Thyroid gland (tissue), 4 donors: Measurements from ENCODE around the gene CIAO2B. TPM values are rescaled to one million over a fixed set of nuclear protein-coding genes. Genes with fewer than 3 reads are reported as not detected.
A peak's percentile ranks its signal among the peaks of the same experiment; 100 is the strongest.
"Not testable (repeated sequence)": the region's sequence is repeated elsewhere in the genome, so short reads cannot be mapped to it uniquely, and the experiment has no call there.

Source experiments
- DNase-seq, 2 donors: peaks; one replicate each; pipeline ENCODE4 v3.0.0-alpha.2; 2019
- H3K27ac ChIP-seq, 3 donors: fragments of 200-600 bp; sonication (generic); 1 replicate in 2 of 3; 2 replicates in 1 of 3; pipeline ENCODE4 v1.5.1; 2016 to 2019; ENCODE audit warnings: mild to moderate bottlenecking in 1 of 3, moderate library complexity in 1 of 3
- H3K27me3 ChIP-seq: fragments of 200-600 bp; sonication (generic); one replicate; pipeline ENCODE4 v1.5.1; 2019
- H3K36me3 ChIP-seq, 2 donors: fragments of 200-600 bp; sonication (generic); one replicate each; pipeline ENCODE4 v1.5.1; 2016 to 2019
- H3K4me1 ChIP-seq, 2 donors: fragments of 200-600 bp; sonication (generic); one replicate each; pipeline ENCODE4 v1.5.1; 2017 to 2019
- H3K4me3 ChIP-seq, 3 donors: fragments of 200-600 bp; sonication (generic); replicated peaks in 1 of 3; 1 replicate in 2 of 3; 2 replicates in 1 of 3; pipeline ENCODE4 v1.5.1; 2016; ENCODE audit warnings: mild to moderate bottlenecking in 1 of 3
- H3K9me3 ChIP-seq: fragments of 200-600 bp; sonication (generic); one replicate; pipeline ENCODE4 v1.5.1; 2017
- CTCF ChIP-seq, 6 experiments: fragments of 200-600 bp in 3 of 6; fragments of 450-650 bp in 3 of 6; sonication (generic) in 3 of 6; IDR thresholded peaks; one replicate each; pipeline ENCODE4 v1.5.1; 2016 to 2019; ENCODE audit warnings: antibody characterized with exemption in 6 of 6, mild to moderate bottlenecking in 2 of 6, inconsistent platforms in 1 of 6, moderate library complexity in 1 of 6
- POLR2A ChIP-seq, 2 donors: fragments of 450-650 bp; IDR thresholded peaks; one replicate each; pipeline ENCODE4 v1.6.1; 2017; ENCODE audit warnings: antibody characterized with exemption in 2 of 2, mild to moderate bottlenecking in 2 of 2, moderate library complexity in 1 of 2
- WGBS, 2 donors: methylation state at CpG; one replicate each; pipeline ENCODE4 v1.1.5; 2017; 5-methylcytosine and 5-hydroxymethylcytosine counted together
- intact Hi-C: fragments of 100-400 bp; cut with DNase I; formaldehyde crosslinking; loops from one replicate; pipeline ENCODE4 v1.15.1; 2023
- total RNA-seq, 4 donors: library from RNA; depleted of rRNA; stranded (reverse); fragments of >200 nt; gene quantifications; one replicate each; pipeline ENCODE4 v1.2.3, GENCODE V29; 2016

Gene CIAO2B
- total RNA-seq, 4 donors from 2014 or later, result 29.4 to 113 (median 48.3) TPM

- Histone ChIP-seq H3K36me3 (no peaks in the 10 kb centered on the region), H3K4me3 (no peak overlapping the region), H3K4me1 (peaks cover 68 to 96% of the 10 kb centered on the region in 2 donors), H3K9me3 (no peaks in the 10 kb centered on the region), H3K27ac (peak overlapping the region; percentile 89 to 98 (median 96)), H3K27me3 (no peaks in the 10 kb centered on the region)
- TF ChIP-seq POLR2A (IDR thresholded peaks at IDR 0.05), result peak; percentile 8 to 51
- TF ChIP-seq CTCF (IDR thresholded peaks at IDR 0.05), result no peak
- peak; percentile 93 to 96 for DNase-seq
- WGBS, 2 donors, result 18 to 23% methylated on average over 6 to 8 of the region's 9 CpGs
- intact Hi-C loops, result loop anchor here (10.0 kb wide), 1 partner anchor 285 kb away; the partner anchor contains the start of gene MATCAP1
Measured at GRCh38 chr16:66899945-66900710, 34.1 kb downstream of the CIAO2B start.

GRCh38 chr16:66899310-66899944, 34.8 kb downstream of the CIAO2B start:
- intact Hi-C loops, result loop anchor here (10.0 kb wide), 1 partner anchor 285 kb away; the partner anchor contains the start of gene MATCAP1
- peaks cover 61 to 89% of the 10 kb centered on the region in 2 donors for H3K4me1 ChIP-seq

DNA sequence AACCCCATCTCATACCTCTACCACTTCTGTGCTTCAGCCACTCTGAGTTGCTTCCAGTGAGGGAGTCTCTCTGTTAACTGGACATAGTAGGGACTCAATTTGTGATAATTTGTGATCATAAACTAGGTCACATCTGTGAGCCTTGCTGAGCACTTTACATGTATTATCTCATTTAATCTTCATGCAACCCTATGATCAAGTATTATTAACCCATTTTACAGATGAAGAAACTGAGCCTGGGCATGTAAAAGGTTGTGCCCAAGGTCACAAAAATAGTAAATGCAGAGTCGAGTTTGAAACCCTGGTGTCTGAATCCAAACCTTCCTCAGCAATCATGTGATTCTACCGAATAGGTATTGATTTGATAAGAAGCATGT, 35.3 kb downstream of the CIAO2B start:
- peaks cover 59 to 84% of the 10 kb centered on the region in 2 donors for H3K4me1 ChIP-seq
- no peaks in the 10 kb centered on the region for H3K27me3 ChIP-seq
- TF ChIP-seq CTCF (IDR thresholded peaks at IDR 0.05) (no peak), POLR2A (IDR thresholded peaks at IDR 0.05) (no peak)
- H3K9me3 ChIP-seq, result no peaks in the 10 kb centered on the region
- no peak for DNase-seq
- WGBS, 2 donors, result 92 to 97% methylated on average over 2 of the region's 2 CpGs
- H3K27ac ChIP-seq, result peak overlapping the region; percentile 89 to 98 (median 96)
- intact Hi-C loops, result loop anchor here (10.0 kb wide), 1 partner anchor 286 kb away; the partner anchor contains the start of gene MATCAP1
- no peaks in the 10 kb centered on the region for H3K36me3 ChIP-seq
- no peak overlapping the region for H3K4me3 ChIP-seq

More at GRCh38 chr16:66899310-66899944, 34.8 kb downstream of the CIAO2B start:
- Histone ChIP-seq H3K9me3 (no peaks in the 10 kb centered on the region), H3K27me3 (no peaks in the 10 kb centered on the region), H3K4me3 (no peak overlapping the region), H3K36me3 (no peaks in the 10 kb centered on the region), H3K27ac (peak overlapping the region; percentile 89 to 98 (median 96))
- 79 to 83% methylated on average over 6 of the region's 6 CpGs for WGBS, 2 donors
- no peak for TF ChIP-seq CTCF (IDR thresholded peaks at IDR 0.05)
- TF ChIP-seq POLR2A (IDR thresholded peaks at IDR 0.05), result no peak
- peak in 1 of 2 donors; percentile 38 for DNase-seq

GRCh38 chr16:66898207-66898606, 36.0 kb downstream of the CIAO2B start:
- DNase-seq, result peak; percentile 80 to 87
- Histone ChIP-seq H3K36me3 (no peaks in the 10 kb centered on the region), H3K27me3 (no peaks in the 10 kb centered on the region), H3K27ac (peak overlapping the region; percentile 89 to 98 (median 96)), H3K4me1 (peaks cover 59 to 77% of the 10 kb centered on the region in 2 donors), H3K4me3 (no peak overlapping the region), H3K9me3 (no peaks in the 10 kb centered on the region)
- WGBS, 2 donors, result 34 to 37% methylated on average over 3 of the region's 3 CpGs
- TF ChIP-seq CTCF (IDR thresholded peaks at IDR 0.05) (no peak), POLR2A (IDR thresholded peaks at IDR 0.05) (no peak)
- intact Hi-C loops, result loop anchor here (10.0 kb wide), 1 partner anchor 287 kb away; the partner anchor contains the start of gene MATCAP1

GRCh38 chr16:66896682-66897081, 37.5 kb downstream of the CIAO2B start:
- 79 to 81% methylated on average over 5 of the region's 5 CpGs for WGBS, 2 donors
- Histone ChIP-seq H3K27ac (peak overlapping the region in 2 of 3 donors; percentile 38 to 98), H3K4me1 (peaks cover 52 to 66% of the 10 kb centered on the region in 2 donors)
- not testable (repeated sequence) for H3K27me3 ChIP-seq, DNase-seq, H3K4me3 ChIP-seq, H3K36me3 ChIP-seq, H3K9me3 ChIP-seq
- intact Hi-C loops, result loop anchor here (10.0 kb wide), 1 partner anchor 288 kb away; the partner anchor contains the start of gene MATCAP1
